ENCODE measurements around the gene AIFM3. TPM values are rescaled to one million over a fixed set of nuclear protein-coding genes. Genes with fewer than 3 reads are reported as not detected.

Gene AIFM3
- total and polyA plus RNA-seq, 2 experiments from 2014 or later: 0.45 to 1.5 TPM

GRCh38 chr22:20951932-20952380, 15.1 kb upstream of the AIFM3 start:
- no peak overlapping the region for H3K27ac Mint-ChIP-seq
- Histone ChIP-seq H2AFZ (no peak overlapping the region), H3K4me2 (no peak overlapping the region), H3K27me3 (ENCODE audit: insufficient read depth) (peaks cover 6% of the 10 kb centered on the region; the same call in 1 of the 2 replicates), H3K79me2 (replicated peaks; ENCODE audit: insufficient read depth) (peaks cover 47% of the 10 kb centered on the region), H3K36me3 (ENCODE audit: insufficient read depth) (peaks cover 21% of the 10 kb centered on the region), H3K4me1 (ENCODE audit: insufficient read depth) (peaks cover 11% of the 10 kb centered on the region; the same call in 1 of the 2 replicates), H3K4me3 (no peak overlapping the region), H4K20me1 (replicated peaks; ENCODE audit: insufficient read depth) (peaks cover 57% of the 10 kb centered on the region), H3K27ac (ENCODE audit: low read depth) (no peak overlapping the region), H3K9me2 (ENCODE audit: insufficient read depth) (no peaks in the 10 kb centered on the region), H3F3A (replicated peaks; ENCODE audit: low read depth) (peaks cover 11% of the 10 kb centered on the region; the same call in 1 of the 2 replicates)
- H3K4me1 Mint-ChIP-seq: peaks cover 11% of the 10 kb centered on the region; the same call in 2 of the 3 replicates
- H3K4me3 Mint-ChIP-seq: no peak overlapping the region
- DNase-seq (ENCODE audit: low spot score) (no peak), ATAC-seq (no peak)
- TF ChIP-seq ZNF331 (CRISPR knock-in tag; IDR thresholded peaks at IDR 0.05; ENCODE audit: low read depth) (no peak), NANOG (IDR thresholded peaks at IDR 0.05; ENCODE audit: borderline replicate concordance) (no peak), EZH2phosphoT487 (IDR thresholded peaks at IDR 0.05; ENCODE audit: unreplicated experiment) (no peak), ZNF462 (CRISPR knock-in tag; IDR thresholded peaks at IDR 0.05) (no peak), ZNF114 (CRISPR knock-in tag; IDR thresholded peaks at IDR 0.05) (no peak)
- TF ChIP-seq, protein P1, sequence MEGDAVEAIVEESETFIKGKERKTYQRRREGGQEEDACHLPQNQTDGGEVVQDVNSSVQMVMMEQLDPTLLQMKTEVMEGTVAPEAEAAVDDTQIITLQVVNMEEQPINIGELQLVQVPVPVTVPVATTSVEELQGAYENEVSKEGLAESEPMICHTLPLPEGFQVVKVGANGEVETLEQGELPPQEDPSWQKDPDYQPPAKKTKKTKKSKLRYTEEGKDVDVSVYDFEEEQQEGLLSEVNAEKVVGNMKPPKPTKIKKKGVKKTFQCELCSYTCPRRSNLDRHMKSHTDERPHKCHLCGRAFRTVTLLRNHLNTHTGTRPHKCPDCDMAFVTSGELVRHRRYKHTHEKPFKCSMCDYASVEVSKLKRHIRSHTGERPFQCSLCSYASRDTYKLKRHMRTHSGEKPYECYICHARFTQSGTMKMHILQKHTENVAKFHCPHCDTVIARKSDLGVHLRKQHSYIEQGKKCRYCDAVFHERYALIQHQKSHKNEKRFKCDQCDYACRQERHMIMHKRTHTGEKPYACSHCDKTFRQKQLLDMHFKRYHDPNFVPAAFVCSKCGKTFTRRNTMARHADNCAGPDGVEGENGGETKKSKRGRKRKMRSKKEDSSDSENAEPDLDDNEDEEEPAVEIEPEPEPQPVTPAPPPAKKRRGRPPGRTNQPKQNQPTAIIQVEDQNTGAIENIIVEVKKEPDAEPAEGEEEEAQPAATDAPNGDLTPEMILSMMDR (conservative IDR thresholded peaks at IDR 0.05; ENCODE audit: low read depth in 2 of 2): no peak
- peaks cover 46% of the 10 kb centered on the region for H3K36me3 Mint-ChIP-seq (ENCODE audit: low read depth)
- H3K9me3 Mint-ChIP-seq: no peaks in the 10 kb centered on the region
- peaks cover 8% of the 10 kb centered on the region for H3K27me3 Mint-ChIP-seq (ENCODE audit: insufficient read depth, low read depth, poor library complexity)
